ENCODE measurements around the gene SNAP47.

The SNAP47 gene

DNA sequence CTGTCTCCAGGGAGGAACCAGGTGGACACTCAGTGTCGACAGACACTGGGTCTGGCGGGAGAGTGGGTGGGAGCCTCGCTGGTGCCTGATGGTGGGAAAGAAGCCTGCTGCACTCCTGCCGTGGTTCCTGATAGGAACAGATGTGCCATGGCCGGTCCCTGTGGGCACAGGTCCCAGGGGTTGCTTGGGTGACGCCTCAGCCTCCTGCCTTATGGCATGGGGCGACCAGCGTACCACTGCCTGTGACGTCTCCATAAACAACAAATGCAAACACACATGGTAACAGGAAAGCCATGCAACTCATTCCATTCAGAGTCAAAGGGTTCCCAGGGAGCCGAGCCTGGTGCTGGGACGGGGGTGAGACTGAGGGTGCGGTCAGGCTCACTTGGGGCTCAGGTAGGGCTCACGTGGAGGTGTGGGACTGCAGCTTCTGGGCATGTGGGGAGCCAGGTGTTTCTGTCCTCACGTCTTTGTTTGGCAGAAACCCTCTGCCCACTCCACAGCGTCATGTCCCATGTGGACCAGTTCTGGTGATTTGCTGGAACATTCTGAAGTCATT, 34.8 kb downstream of the SNAP47 start:
- TF ChIP-seq, protein P1, sequence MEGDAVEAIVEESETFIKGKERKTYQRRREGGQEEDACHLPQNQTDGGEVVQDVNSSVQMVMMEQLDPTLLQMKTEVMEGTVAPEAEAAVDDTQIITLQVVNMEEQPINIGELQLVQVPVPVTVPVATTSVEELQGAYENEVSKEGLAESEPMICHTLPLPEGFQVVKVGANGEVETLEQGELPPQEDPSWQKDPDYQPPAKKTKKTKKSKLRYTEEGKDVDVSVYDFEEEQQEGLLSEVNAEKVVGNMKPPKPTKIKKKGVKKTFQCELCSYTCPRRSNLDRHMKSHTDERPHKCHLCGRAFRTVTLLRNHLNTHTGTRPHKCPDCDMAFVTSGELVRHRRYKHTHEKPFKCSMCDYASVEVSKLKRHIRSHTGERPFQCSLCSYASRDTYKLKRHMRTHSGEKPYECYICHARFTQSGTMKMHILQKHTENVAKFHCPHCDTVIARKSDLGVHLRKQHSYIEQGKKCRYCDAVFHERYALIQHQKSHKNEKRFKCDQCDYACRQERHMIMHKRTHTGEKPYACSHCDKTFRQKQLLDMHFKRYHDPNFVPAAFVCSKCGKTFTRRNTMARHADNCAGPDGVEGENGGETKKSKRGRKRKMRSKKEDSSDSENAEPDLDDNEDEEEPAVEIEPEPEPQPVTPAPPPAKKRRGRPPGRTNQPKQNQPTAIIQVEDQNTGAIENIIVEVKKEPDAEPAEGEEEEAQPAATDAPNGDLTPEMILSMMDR (IDR thresholded peaks at IDR 0.05; ENCODE audit: low read depth, low read length, missing control alignments), result no peak
- H3K4me3 ChIP-seq (ENCODE audit: low read depth, low read length), result no peak overlapping the region
- DNase-seq (ENCODE audit: low read depth), result no peak

DNA sequence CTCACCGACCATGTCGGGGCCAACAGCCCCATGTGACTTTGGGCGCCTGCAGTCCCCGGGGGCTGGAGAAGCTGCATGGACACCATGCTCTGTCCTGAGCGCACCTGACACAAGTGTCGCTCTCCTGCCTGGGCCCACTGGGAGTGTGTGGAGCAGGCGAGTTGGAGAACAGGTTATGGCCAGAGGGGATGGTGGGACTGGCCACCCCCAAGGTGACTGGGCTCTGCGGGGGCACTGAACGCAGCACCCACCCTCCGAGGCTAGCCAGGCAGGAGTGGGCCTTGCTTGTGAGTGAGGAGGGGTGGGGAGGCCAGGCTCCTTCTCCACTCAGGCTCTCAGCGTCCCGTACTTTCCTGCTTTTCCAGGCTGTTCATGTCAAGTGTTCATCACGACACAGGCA, 35.6 kb downstream of the SNAP47 start:
- no peak for DNase-seq (ENCODE audit: low read depth)
- TF ChIP-seq, protein P1 (IDR thresholded peaks at IDR 0.05; ENCODE audit: low read depth, low read length, missing control alignments), result no peak
- H3K4me3 ChIP-seq (ENCODE audit: low read depth, low read length), result no peak overlapping the region

DNA sequence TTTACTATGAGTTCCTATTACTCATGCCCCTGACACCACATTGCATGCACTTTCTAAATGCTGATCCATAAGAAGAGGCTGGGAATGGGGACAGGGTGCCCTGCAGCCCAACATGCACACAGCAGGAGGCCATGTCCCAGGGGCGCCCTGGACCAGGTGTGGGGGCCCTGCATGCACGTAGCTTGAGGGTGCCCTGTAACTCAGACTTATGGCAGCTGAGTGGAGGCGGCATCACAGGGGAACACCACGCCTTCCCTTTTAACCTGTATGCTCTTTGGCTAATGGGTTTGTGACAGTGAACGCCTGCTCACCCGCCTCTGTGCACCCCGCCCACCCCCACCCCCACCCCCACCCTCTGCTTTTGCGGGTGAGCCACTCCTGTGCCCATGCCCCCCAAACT, 36.1 kb downstream of the SNAP47 start:
- DNase-seq (ENCODE audit: low read depth), result no peak
- TF ChIP-seq, protein P1 (IDR thresholded peaks at IDR 0.05; ENCODE audit: low read depth, low read length, missing control alignments), result no peak
- no peak overlapping the region for H3K4me3 ChIP-seq (ENCODE audit: low read depth, low read length)

DNA sequence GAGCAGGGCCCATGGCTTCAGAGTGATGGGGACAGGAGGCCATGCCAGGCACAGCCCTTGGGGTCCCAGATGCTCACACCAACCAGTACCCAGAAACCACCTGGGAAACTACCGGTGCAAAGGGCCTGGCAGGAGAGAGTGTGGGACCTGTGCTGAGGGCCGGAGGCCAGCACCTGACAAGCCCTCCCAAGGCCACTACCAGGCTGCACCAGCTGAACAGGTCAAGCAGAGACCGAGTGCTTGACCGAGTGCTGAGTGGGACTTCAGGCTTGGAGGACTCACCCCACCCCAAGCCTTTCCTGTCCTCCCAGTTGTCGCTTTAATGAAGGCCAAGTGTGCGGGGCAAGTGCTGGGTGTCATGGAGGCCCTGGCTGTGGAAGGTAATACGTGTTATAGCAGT, 36.5 kb downstream of the SNAP47 start:
- TF ChIP-seq, protein P1 (IDR thresholded peaks at IDR 0.05; ENCODE audit: low read depth, low read length, missing control alignments), result no peak
- no peak for DNase-seq (ENCODE audit: low read depth)
- H3K4me3 ChIP-seq (ENCODE audit: low read depth, low read length), result no peak overlapping the region

DNA sequence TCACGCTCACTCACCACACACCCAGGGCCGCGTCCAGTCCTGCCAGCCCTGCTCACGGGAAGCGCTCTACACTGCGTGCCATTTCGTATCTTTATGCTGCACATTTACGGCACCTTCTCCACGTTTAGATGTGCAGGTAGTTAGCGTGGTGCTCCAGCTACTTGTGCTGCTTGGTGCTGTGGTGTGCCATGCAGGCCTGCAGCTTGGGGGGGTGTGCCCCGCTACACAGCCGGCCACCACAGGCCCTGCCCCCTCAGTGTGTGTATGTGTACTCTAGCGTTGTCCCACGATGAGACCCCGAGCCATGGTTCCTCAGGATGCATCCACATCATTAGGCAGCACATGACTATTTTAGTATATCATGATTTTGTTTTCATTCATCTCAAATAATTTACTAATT, 38.3 kb downstream of the SNAP47 start:
- no peak for DNase-seq (ENCODE audit: low read depth)
- no peak overlapping the region for H3K4me3 ChIP-seq (ENCODE audit: low read depth, low read length)
- TF ChIP-seq, protein P1 (IDR thresholded peaks at IDR 0.05; ENCODE audit: low read depth, low read length, missing control alignments), result no peak

DNA sequence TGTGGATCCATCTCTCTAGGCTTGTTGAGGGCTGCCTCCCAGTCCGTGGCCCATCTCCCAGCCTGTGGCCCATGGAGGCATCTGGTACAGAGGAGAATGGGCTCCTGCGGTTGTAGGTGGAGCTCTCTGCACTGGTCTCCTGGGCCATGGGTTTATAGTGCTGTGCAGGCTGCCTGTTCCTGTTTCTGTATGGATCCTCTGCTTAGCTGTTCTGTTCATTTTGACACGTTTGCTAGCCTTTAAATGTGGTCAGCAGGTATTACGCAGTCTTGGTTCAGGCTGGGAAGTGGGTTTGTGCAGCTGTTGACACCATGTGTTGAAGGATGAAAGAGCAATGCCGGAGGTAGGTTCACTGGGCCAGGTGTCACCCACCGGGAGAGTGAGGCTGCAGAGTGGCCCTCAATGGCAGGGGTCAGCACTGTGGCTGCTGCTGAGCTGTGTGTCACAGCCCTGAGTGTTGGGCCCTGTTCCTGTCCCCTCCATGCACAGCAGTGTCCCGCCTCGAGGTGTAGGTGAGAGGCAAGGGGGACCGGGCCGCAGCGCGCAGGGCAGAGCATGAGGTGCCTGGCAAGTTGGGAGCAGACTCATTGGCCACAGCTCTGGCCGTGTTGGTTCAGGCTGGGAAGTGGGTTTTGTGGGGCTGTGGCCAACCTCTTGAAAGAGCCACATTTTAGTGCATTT, 39.0 kb downstream of the SNAP47 start:
- no peak overlapping the region for H3K4me3 ChIP-seq (ENCODE audit: low read depth, low read length)
- TF ChIP-seq, protein P1 (IDR thresholded peaks at IDR 0.05; ENCODE audit: low read depth, low read length, missing control alignments), result no peak
- no peak for DNase-seq (ENCODE audit: low read depth)

Measured in GM12864 (cell line).